Activated B cell treated with CpG ODN at 0.5 μM for 24 hours (primary cell): ENCODE data around the gene HEXD. TPM values are rescaled to one million over a fixed set of nuclear protein-coding genes. Genes with fewer than 3 reads are reported as not detected.
"Not testable (repeated sequence)": the region's sequence is repeated elsewhere in the genome, so short reads cannot be mapped to it uniquely, and the experiment has no call there.

Experiments used
- ATAC-seq: fragments of 200-7000 bp; cut with Tn5 transposase; one replicate; pipeline ENCODE4 v1.10.0; 2021; ENCODE audit warnings: low read depth, mild to moderate bottlenecking, moderate library complexity
- CTCF ChIA-PET: fragments of 350-600 bp; sonication (Branson Sonifier 250); formaldehyde crosslinking; loops from one replicate; lab custom pipeline; 2021; ENCODE audit warnings: antibody characterized with exemption; lab: Charles Lee
- POLR2A ChIA-PET: fragments of 350-600 bp; sonication (Branson Sonifier 250); formaldehyde crosslinking; loops from one replicate; lab custom pipeline; 2021; ENCODE audit warnings: antibody characterized with exemption; lab: Charles Lee
- DNase-seq: peaks from one replicate; pipeline ENCODE4 v3.0.0; 2022
- H3K27ac Mint-ChIP-seq: one replicate; pipeline ENCODE4 v1.8.0; 2020; ENCODE audit warnings: mixed read lengths
- H3K27me3 Mint-ChIP-seq: one replicate; pipeline ENCODE4 v1.8.0; 2021; ENCODE audit warnings: mixed read lengths
- H3K36me3 Mint-ChIP-seq: one replicate; pipeline ENCODE4 v1.8.0; 2021; ENCODE audit warnings: low read depth, mixed read lengths
- H3K4me1 Mint-ChIP-seq: one replicate; pipeline ENCODE4 v1.8.0; 2021; ENCODE audit warnings: mixed read lengths
- H3K4me3 Mint-ChIP-seq: one replicate; pipeline ENCODE4 v1.8.0; 2020; ENCODE audit warnings: mild to moderate bottlenecking, mixed read lengths
- H3K9me3 Mint-ChIP-seq: one replicate; pipeline ENCODE4 v1.8.0; 2020; ENCODE audit warnings: mixed read lengths
- CTCF ChIP-seq: fragments of 200-600 bp; IDR thresholded peaks from one replicate; pipeline ENCODE4 v1.8.0; 2022; ENCODE audit warnings: antibody characterized with exemption, mild to moderate bottlenecking
- intact Hi-C: fragments of 100-400 bp; cut with micrococcal nuclease; formaldehyde crosslinking; loops from one replicate; pipeline ENCODE4 v1.15.1; 2024
- total RNA-seq: library from RNA; stranded (reverse); gene quantifications from 2 replicates; pipeline ENCODE4 v1.2.3, GENCODE V29; 2022

The HEXD gene
- total RNA-seq, 1 donor from 2014 or later: 88.8 TPM

- Mint-ChIP-seq H3K4me3 (no peak overlapping the region), H3K36me3 (no peaks in the 10 kb centered on the region), H3K4me1 (peaks cover 24% of the 10 kb centered on the region), H3K27ac (no peak overlapping the region), H3K9me3 (no peaks in the 10 kb centered on the region), H3K27me3 (peaks cover 38% of the 10 kb centered on the region)
- no peak for TF ChIP-seq CTCF
- ATAC-seq (no peak), DNase-seq (no peak)
- POLR2A ChIA-PET: interaction anchor here (0.6 kb wide), 1 partner anchor 144 kb away, joined by 9 read pairs; no protein-coding TSS in a partner anchor
- intact Hi-C loops: no loop called here
- CTCF ChIA-PET: no interaction called here
Observed at GRCh38 chr17:82372249-82373071, 45.7 kb upstream of the HEXD start.

DNA sequence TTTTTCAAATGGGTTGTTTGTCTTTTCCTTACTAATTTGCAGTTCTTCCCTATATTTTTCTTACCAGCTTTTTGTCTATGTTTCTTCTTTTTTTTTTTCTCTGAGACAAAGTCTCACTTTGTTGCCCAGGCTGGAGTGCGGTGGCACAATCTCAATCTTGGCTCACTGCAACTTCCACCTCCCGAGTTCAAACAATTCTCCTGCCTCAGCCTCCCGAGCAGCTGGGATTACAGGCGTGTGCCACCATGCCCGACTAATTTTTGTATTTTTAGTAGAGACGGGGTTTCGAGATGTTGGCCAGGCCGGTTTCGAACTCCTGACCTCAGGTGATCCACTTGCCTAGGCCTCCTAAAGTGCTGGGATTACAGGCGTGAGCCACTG is 45.1 kb upstream of the HEXD start:
- peaks cover 24% of the 10 kb centered on the region for H3K4me1 Mint-ChIP-seq
- intact Hi-C loops, H3K27ac Mint-ChIP-seq, ATAC-seq, H3K36me3 Mint-ChIP-seq, H3K9me3 Mint-ChIP-seq, CTCF ChIA-PET, H3K4me3 Mint-ChIP-seq, DNase-seq: not testable (repeated sequence)
- POLR2A ChIA-PET: interaction anchor here (0.6 kb wide), 1 partner anchor 144 kb away, joined by 9 read pairs; no protein-coding TSS in a partner anchor
- H3K27me3 Mint-ChIP-seq: peaks cover 32% of the 10 kb centered on the region

DNA sequence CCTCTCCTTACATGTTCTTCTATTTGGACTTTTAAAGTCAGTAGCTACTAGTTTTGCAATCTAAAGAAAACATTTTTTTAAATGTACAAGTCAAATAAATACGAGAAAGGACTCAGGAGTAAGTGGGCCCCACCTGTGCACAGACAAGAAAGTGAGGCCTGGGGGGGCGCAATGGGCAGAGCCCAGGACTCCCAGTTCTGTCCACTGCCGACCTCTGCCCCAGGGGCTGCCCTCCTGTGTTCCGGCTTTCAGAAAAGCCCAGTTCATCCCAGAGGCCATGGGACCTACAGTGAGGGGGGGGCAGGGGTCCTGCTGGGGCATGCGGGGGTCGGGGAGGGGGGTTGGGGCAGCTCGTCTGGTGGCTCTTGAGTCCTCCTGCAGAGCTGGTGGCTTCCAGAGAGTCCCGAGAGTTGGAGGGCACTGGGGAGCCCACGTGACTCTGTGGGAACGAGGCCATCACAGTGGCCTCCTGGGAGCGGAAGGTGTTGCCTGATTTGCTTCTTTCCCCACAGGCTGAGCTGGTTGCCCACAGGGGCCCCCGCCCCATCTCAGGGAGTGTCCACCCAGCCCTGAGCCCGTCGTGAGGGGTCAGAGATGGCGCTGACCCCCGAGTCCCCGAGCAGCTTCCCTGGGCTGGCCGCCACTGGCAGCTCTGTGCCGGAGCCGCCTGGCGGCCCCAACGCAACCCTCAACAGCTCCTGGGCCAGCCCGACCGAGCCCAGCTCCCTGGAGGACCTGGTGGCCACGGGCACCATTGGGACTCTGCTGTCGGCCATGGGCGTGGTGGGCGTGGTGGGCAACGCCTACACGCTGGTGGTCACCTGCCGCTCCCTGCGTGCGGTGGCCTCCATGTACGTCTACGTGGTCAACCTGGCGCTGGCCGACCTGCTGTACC is 44.2 kb upstream of the HEXD start:
- POLR2A ChIA-PET: no interaction called here
- Mint-ChIP-seq H3K27ac (no peak overlapping the region), H3K9me3 (no peaks in the 10 kb centered on the region), H3K4me3 (no peak overlapping the region), H3K4me1 (peaks cover 24% of the 10 kb centered on the region), H3K36me3 (no peaks in the 10 kb centered on the region), H3K27me3 (peaks cover 34% of the 10 kb centered on the region)
- ATAC-seq (no peak), DNase-seq (no peak)
- CTCF ChIA-PET: interaction anchor here (0.7 kb wide), 1 partner anchor 31 kb away, joined by 3 read pairs; no protein-coding TSS in a partner anchor
- TF ChIP-seq CTCF: no peak
- intact Hi-C loops: no loop called here

DNA sequence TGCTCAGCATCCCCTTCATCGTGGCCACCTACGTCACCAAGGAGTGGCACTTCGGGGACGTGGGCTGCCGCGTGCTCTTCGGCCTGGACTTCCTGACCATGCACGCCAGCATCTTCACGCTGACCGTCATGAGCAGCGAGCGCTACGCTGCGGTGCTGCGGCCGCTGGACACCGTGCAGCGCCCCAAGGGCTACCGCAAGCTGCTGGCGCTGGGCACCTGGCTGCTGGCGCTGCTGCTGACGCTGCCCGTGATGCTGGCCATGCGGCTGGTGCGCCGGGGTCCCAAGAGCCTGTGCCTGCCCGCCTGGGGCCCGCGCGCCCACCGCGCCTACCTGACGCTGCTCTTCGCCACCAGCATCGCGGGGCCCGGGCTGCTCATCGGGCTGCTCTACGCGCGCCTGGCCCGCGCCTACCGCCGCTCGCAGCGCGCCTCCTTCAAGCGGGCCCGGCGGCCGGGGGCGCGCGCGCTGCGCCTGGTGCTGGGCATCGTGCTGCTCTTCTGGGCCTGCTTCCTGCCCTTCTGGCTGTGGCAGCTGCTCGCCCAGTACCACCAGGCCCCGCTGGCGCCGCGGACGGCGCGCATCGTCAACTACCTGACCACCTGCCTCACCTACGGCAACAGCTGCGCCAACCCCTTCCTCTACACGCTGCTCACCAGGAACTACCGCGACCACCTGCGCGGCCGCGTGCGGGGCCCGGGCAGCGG is 43.4 kb upstream of the HEXD start:
- Mint-ChIP-seq H3K36me3 (no peaks in the 10 kb centered on the region), H3K27me3 (peaks cover 32% of the 10 kb centered on the region), H3K4me3 (no peak overlapping the region), H3K4me1 (peaks cover 24% of the 10 kb centered on the region), H3K9me3 (no peaks in the 10 kb centered on the region), H3K27ac (no peak overlapping the region)
- ATAC-seq (no peak), DNase-seq (no peak)
- ChIA-PET CTCF (no interaction called here), POLR2A (no interaction called here)
- no peak for TF ChIP-seq CTCF
- intact Hi-C loops: no loop called here

GRCh38 chr17:82375359-82376041 is 42.6 kb upstream of the HEXD start:
- ATAC-seq: no peak
- POLR2A ChIA-PET: no interaction called here
- no peak overlapping the region for H3K27ac Mint-ChIP-seq
- H3K36me3 Mint-ChIP-seq: no peaks in the 10 kb centered on the region
- intact Hi-C loops: no loop called here
- no peaks in the 10 kb centered on the region for H3K9me3 Mint-ChIP-seq
- no peak overlapping the region for H3K4me3 Mint-ChIP-seq
- TF ChIP-seq CTCF: no peak
- peaks cover 21% of the 10 kb centered on the region for H3K4me1 Mint-ChIP-seq
- no peak for DNase-seq
- CTCF ChIA-PET: no interaction called here
- H3K27me3 Mint-ChIP-seq: peaks cover 33% of the 10 kb centered on the region
